ENCODE measurements around the gene PCDHB1.
"Not testable (repeated sequence)": the region's sequence is repeated elsewhere in the genome, so short reads cannot be mapped to it uniquely, and the experiment has no call there.

The PCDHB1 gene

DNA sequence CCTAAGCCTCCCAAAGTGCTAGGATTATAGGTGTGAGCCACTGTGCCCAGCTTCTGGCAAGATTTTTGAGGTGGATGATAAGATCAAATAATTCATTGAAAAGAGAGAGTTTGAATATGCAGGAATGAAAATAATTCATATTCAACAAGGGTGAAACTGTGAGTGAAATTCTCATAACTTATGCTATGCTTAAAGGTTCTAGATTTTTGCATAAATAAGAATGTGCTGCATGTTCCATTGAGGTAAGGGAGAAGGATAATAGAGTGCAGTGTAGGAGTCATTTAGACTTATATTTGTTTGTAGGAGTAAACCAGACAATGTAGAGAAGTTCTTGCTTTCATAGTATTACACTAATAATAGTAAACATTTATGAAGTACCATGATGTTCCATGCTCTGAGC, 31.1 kb downstream of the PCDHB1 start:
- no peak for DNase-seq

DNA sequence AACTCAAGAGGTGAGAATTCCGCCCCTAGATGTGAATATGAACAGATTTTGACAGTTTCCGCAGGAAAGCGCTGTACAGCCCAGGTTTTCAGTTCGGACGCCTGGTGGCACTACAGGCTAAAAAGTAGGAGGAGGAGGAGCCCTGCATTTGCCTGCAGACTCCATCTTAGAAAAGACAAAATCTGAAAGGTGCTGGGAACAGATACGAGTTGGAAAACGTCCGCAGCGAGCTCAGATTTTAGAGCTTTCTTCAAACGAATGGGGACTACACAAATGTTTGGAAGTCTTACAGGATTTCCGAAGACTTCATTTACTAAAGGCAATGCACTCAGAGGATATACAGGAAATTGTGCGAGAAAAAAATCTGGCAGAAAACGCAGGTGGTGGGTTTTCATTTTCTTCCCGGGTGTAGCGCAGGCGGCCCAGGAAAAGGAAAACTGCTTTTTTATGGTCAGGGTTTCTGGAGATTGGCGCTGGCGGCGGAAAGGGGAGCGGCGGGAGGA, 33.4 kb downstream of the PCDHB1 start:
- no peak for DNase-seq

DNA sequence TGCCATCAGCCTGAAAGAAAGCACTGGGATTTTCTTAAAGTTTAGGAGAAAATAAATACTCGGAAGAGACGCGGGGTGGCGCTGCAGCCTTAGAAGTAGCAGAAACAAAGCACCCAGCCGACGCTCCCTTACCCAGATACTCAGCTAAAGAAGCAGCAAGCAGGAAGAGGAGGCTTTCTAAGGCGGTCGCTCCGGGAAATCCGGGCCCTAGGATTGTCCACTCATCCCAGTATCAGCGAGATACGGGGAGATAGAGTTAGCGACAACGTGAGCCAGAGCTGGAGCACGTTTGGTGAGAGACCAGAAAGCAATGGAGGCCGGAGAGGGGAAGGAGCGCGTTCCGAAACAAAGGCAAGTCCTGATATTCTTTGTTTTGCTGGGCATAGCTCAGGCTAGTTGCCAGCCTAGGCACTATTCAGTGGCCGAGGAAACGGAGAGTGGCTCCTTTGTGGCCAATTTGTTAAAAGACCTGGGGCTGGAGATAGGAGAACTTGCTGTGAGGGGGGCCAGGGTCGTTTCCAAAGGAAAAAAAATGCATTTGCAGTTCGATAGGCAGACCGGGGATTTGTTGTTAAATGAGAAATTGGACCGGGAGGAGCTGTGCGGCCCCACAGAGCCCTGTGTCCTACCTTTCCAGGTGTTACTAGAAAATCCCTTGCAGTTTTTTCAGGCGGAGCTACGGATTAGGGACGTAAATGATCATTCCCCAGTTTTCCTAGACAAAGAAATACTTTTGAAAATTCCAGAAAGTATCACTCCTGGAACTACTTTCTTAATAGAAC, 43.5 kb downstream of the PCDHB1 start, which contains the start of gene PCDHB2:
PCDHB2 (plus strand) TSS at position 135 of the 782 bp plus-strand sequence; CDS start at position 311, 176 bp downstream.
- DNase-seq, result peak; percentile 81

DNA sequence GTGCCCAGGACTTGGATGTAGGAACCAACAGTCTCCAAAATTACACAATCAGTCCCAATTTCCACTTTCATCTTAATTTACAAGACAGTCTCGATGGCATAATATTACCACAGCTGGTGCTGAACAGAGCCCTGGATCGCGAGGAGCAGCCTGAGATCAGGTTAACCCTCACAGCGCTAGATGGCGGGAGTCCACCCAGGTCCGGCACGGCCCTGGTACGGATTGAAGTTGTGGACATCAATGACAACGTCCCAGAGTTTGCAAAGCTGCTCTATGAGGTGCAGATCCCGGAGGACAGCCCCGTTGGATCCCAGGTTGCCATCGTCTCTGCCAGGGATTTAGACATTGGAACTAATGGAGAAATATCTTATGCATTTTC, 44.1 kb downstream of the PCDHB1 start:
- no peak for DNase-seq

DNA sequence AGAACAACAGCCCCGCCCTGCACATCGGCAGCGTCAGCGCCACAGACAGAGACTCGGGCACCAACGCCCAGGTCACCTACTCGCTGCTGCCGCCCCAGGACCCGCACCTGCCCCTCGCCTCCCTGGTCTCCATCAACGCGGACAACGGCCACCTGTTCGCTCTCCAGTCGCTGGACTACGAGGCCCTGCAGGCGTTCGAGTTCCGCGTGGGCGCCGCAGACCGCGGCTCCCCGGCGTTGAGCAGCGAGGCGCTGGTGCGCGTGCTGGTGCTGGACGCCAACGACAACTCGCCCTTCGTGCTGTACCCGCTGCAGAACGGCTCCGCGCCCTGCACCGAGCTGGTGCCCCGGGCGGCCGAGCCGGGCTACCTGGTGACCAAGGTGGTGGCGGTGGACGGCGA, 45.0 kb downstream of the PCDHB1 start:
- DNase-seq, result not testable (repeated sequence)

DNA sequence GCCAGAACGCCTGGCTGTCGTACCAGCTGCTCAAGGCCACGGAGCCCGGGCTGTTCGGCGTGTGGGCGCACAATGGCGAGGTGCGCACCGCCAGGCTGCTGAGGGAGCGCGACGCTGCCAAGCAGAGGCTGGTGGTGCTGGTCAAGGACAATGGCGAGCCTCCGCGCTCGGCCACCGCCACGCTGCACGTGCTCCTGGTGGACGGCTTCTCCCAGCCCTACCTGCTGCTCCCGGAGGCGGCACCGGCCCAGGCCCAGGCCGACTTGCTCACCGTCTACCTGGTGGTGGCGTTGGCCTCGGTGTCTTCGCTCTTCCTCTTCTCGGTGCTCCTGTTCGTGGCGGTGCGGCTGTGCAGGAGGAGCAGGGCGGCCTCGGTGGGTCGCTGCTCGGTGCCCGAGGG, 45.4 kb downstream of the PCDHB1 start:
- not testable (repeated sequence) for DNase-seq

DNA sequence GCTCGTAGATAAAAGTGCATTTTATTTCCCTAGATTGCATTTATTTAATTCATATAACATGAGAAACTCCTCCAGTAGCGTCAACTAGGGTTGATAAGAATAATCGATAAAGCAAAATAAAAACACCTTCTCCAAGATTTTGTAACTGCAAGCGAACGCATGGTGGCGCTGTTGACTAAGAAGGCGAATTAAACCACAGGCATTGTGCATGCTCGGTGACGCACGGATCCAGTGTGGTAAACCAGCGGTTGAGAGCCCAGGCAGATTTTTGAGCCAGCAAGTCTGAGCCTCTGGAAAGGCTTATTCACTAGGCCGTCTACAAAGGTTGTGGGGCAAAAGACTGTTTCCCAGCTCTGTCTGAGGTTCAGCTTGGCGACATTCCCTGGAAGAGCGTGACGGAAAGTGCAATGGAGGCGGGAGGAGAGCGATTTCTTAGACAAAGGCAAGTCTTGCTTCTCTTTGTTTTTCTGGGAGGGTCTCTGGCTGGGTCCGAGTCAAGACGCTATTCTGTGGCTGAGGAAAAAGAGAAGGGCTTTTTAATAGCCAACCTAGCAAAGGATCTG, 49.1 kb downstream of the PCDHB1 start, which contains the start of gene PCDHB3:
PCDHB3 (plus strand) TSS at position 231 of the 563 bp plus-strand sequence; CDS start at position 408, 177 bp downstream.
- no peak for DNase-seq

DNA sequence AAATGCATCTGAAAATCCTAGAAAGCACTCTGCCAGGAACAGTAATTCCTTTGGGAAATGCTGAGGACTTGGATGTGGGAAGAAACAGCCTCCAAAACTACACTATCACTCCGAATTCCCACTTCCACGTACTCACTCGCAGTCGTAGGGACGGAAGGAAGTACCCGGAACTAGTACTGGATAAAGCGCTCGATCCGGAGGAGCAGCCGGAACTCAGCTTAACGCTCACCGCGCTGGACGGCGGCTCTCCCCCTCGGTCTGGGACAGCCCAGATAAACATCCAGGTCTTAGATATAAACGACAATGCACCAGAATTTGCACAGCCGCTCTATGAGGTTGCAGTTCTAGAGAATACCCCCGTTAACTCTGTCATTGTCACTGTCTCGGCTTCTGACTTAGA, 49.9 kb downstream of the PCDHB1 start:
- DNase-seq, result no peak

DNA sequence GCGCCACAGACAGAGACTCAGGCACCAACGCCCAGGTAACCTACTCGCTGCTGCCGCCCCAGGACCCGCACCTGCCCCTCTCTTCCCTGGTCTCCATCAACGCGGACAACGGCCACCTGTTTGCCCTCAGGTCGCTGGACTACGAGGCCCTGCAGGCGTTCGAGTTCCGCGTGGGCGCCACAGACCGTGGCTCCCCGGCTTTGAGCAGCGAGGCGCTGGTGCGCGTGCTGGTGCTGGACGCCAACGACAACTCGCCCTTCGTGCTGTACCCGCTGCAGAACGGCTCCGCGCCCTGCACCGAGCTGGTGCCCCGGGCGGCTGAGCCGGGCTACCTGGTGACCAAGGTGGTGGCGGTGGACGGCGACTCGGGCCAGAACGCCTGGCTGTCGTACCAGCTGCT, 50.9 kb downstream of the PCDHB1 start:
- DNase-seq, result not testable (repeated sequence)

DNA sequence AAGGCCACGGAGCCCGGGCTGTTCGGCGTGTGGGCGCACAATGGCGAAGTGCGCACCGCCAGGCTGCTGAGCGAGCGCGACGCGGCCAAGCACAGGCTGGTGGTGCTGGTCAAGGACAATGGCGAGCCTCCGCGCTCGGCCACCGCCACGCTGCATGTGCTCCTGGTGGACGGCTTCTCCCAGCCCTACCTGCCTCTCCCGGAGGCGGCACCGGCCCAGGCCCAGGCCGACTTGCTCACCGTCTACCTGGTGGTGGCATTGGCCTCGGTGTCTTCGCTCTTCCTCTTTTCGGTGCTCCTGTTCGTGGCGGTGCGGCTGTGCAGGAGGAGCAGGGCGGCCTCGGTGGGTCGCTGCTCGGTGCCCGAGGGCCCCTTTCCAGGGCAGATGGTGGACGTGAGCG, 51.3 kb downstream of the PCDHB1 start:
- not testable (repeated sequence) for DNase-seq

DNA sequence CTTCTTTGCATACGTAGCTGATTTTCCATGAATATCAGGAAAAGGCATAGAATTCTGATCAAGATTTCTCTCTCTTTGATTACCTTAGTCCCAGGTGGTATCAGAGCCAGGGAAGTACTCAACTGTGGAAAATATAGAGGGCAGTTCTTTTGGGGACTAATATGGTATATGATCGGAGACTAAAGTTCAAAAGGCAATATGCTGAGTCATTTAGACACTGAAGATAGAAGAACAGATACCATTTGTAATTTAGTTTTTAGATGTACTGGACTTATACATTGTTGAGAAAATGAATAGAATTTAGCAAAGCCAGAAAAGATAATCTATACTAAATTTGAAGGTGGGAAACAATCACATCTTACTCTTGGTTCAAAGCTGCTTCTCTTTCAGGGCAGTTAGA, 54.2 kb downstream of the PCDHB1 start:
- no peak for DNase-seq

All from NCI-H774 (cell line).